SK-N-MC (cell line): ENCODE data around the gene LYRM4.

Source experiments
- DNase-seq: peaks from one replicate; pipeline ENCODE4 v3.0.0-alpha.2; 2011; ENCODE audit warnings: low read depth, low spot score
- H3K27ac ChIP-seq: fragments of 200-600 bp; sonication (generic); 2 replicates; pipeline ENCODE4 v1.5.1; 2016; ENCODE audit warnings: mixed run types
- H3K36me3 ChIP-seq: fragments of 200-600 bp; sonication (generic); 2 replicates; pipeline ENCODE4 v1.6.1; 2017; ENCODE audit warnings: antibody characterized with exemption, low read length, mixed read lengths; ENCODE audit not compliant: insufficient read depth
- H3K4me3 ChIP-seq: fragments of 200-600 bp; sonication (generic); 2 replicates; pipeline ENCODE4 v1.5.1; 2016
- H3K9ac ChIP-seq: fragments of 200-600 bp; sonication (generic); 2 replicates; pipeline ENCODE4 v1.8.0; 2017; ENCODE audit warnings: mixed run types, mixed read lengths; ENCODE audit not compliant: insufficient read length
- H3K9me3 ChIP-seq: fragments of 200-600 bp; sonication (generic); 2 replicates; pipeline ENCODE4 v1.6.1; 2017; ENCODE audit warnings: low read depth, mild to moderate bottlenecking, antibody characterized with exemption, low read length, moderate library complexity, mixed read lengths
- EZH2 ChIP-seq: fragments of 200-600 bp; sonication (generic); IDR thresholded peaks from one replicate; pipeline ENCODE4 v1.6.1; 2017; ENCODE audit warnings: antibody characterized with exemption
- FOXP2 ChIP-seq: optimal IDR thresholded peaks from 2 replicates; pipeline ENCODE3; 2011; ENCODE audit warnings: mild to moderate bottlenecking, moderate library complexity; ENCODE audit not compliant: insufficient read depth; ENCODE audit errors: extremely low read length, control extremely low read depth
- POLR2AphosphoS5 ChIP-seq: IDR thresholded peaks from 2 replicates; pipeline ENCODE4 v1.6.1; 2012; ENCODE audit warnings: mild to moderate bottlenecking, low read depth, low read length, borderline replicate concordance

Gene LYRM4

GRCh38 chr6:5276581-5276980, 15.8 kb upstream of the LYRM4 start:
- TF ChIP-seq FOXP2 = no peak
- TF ChIP-seq POLR2AphosphoS5 = no peak
- no peak for TF ChIP-seq EZH2
- H3K36me3 ChIP-seq = no peaks in the 10 kb centered on the region
- no peak overlapping the region for H3K9ac ChIP-seq
- no peak for DNase-seq
- no peaks in the 10 kb centered on the region for H3K9me3 ChIP-seq
- no peak overlapping the region for H3K27ac ChIP-seq
- H3K4me3 ChIP-seq = no peak overlapping the region

GRCh38 chr6:5275497-5275896, 14.7 kb upstream of the LYRM4 start:
- Histone ChIP-seq H3K4me3 (no peak overlapping the region), H3K36me3 (no peaks in the 10 kb centered on the region), H3K27ac (no peak overlapping the region), H3K9me3 (no peaks in the 10 kb centered on the region), H3K9ac (no peak overlapping the region)
- TF ChIP-seq POLR2AphosphoS5 = no peak
- no peak for TF ChIP-seq FOXP2
- DNase-seq = no peak

GRCh38 chr6:5274231-5274630, 13.5 kb upstream of the LYRM4 start:
- H3K9ac ChIP-seq = no peak overlapping the region
- no peak overlapping the region for H3K4me3 ChIP-seq
- TF ChIP-seq EZH2 = no peak
- TF ChIP-seq FOXP2 = no peak
- no peak for TF ChIP-seq POLR2AphosphoS5
- no peak overlapping the region for H3K27ac ChIP-seq
- no peaks in the 10 kb centered on the region for H3K36me3 ChIP-seq
- H3K9me3 ChIP-seq = no peaks in the 10 kb centered on the region
- DNase-seq = no peak

GRCh38 chr6:5271926-5272325, 11.2 kb upstream of the LYRM4 start:
- DNase-seq = no peak
- Histone ChIP-seq H3K9me3 (no peaks in the 10 kb centered on the region), H3K4me3 (no peak overlapping the region), H3K36me3 (no peaks in the 10 kb centered on the region), H3K27ac (no peak overlapping the region), H3K9ac (no peak overlapping the region)
- TF ChIP-seq FOXP2 (no peak), EZH2 (no peak), POLR2AphosphoS5 (no peak)

GRCh38 chr6:5270093-5270680, 9.4 kb upstream of the LYRM4 start:
- TF ChIP-seq POLR2AphosphoS5 (no peak), FOXP2 (no peak), EZH2 (no peak)
- Histone ChIP-seq H3K9ac (peak overlapping the region; percentile 29), H3K9me3 (no peaks in the 10 kb centered on the region), H3K27ac (no peak overlapping the region), H3K4me3 (no peak overlapping the region), H3K36me3 (no peaks in the 10 kb centered on the region)
- DNase-seq = no peak

GRCh38 chr6:5266423-5266822, 5.7 kb upstream of the LYRM4 start:
- Histone ChIP-seq H3K9ac (no peak overlapping the region), H3K4me3 (no peak overlapping the region), H3K27ac (no peak overlapping the region), H3K9me3 (no peaks in the 10 kb centered on the region), H3K36me3 (no peaks in the 10 kb centered on the region)
- DNase-seq = no peak
- TF ChIP-seq FOXP2 (no peak), EZH2 (no peak), POLR2AphosphoS5 (no peak)

- no peak for DNase-seq
- TF ChIP-seq EZH2 (no peak), FOXP2 (no peak), POLR2AphosphoS5 (no peak)
- peaks cover 19% of the 10 kb centered on the region; the same call in 1 of the 2 replicates for H3K36me3 ChIP-seq
- H3K27ac ChIP-seq = peak overlapping the region; percentile 93
- H3K9me3 ChIP-seq = no peaks in the 10 kb centered on the region
- peak overlapping the region; percentile 97 for H3K4me3 ChIP-seq
- H3K9ac ChIP-seq = peak overlapping the region; percentile 97
Measured at GRCh38 chr6:5261545-5262109, 877 bp upstream of the LYRM4 start.

- Histone ChIP-seq H3K9me3 (no peaks in the 10 kb centered on the region), H3K4me3 (peak overlapping the region; percentile 97), H3K9ac (peak overlapping the region; percentile 97), H3K27ac (no peak overlapping the region), H3K36me3 (peaks cover 21% of the 10 kb centered on the region)
- no peak for DNase-seq
- TF ChIP-seq EZH2 (no peak), FOXP2 (no peak), POLR2AphosphoS5 (no peak)
Measured at GRCh38 chr6:5260111-5260620, 584 bp downstream of the LYRM4 start.
